Measurements from ENCODE around the gene GSG1L.

The GSG1L gene

DNA sequence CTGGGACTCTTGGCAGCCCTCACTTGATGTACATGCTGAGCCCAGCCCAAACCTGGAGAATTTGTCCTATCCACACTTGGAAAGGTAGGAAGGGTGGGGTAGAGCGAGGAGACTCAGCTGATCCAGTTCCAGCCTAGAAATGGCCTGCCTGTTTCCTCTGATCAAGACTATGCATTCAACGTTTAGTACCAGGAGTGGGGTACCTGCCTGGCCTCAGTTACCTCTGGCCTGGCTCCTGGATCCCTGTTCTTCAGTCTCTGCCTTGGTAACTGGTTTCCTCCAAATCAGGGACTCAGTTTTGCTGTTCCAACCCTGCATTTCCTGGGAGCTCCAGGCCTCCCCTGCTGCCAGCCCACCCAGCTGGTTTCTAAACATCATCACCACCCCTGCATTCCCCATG is 233.5 kb downstream of the GSG1L start:
- Histone ChIP-seq H3K4me1 (ENCODE audit: low read depth, poor library complexity, severe bottlenecking) (no peaks in the 10 kb centered on the region), H3K4me2 (no peak overlapping the region), H3K27ac (no peak overlapping the region), H3K27me3 (ENCODE audit: insufficient read depth, low read depth) (no peaks in the 10 kb centered on the region; the same call in 1 of the 2 replicates), H3K9ac (no peak overlapping the region), H2AFZ (ENCODE audit: low read depth) (no peak overlapping the region), H3K79me2 (ENCODE audit: insufficient read depth, low read depth) (no peaks in the 10 kb centered on the region), H3K36me3 (ENCODE audit: insufficient read depth) (no peaks in the 10 kb centered on the region), H3K4me3 (IDR thresholded peaks at IDR 0.05; ENCODE audit: insufficient read depth, low read depth, low read length) (no peak overlapping the region), H4K20me1 (ENCODE audit: insufficient read depth) (no peaks in the 10 kb centered on the region)
- TF ChIP-seq, protein P1, sequence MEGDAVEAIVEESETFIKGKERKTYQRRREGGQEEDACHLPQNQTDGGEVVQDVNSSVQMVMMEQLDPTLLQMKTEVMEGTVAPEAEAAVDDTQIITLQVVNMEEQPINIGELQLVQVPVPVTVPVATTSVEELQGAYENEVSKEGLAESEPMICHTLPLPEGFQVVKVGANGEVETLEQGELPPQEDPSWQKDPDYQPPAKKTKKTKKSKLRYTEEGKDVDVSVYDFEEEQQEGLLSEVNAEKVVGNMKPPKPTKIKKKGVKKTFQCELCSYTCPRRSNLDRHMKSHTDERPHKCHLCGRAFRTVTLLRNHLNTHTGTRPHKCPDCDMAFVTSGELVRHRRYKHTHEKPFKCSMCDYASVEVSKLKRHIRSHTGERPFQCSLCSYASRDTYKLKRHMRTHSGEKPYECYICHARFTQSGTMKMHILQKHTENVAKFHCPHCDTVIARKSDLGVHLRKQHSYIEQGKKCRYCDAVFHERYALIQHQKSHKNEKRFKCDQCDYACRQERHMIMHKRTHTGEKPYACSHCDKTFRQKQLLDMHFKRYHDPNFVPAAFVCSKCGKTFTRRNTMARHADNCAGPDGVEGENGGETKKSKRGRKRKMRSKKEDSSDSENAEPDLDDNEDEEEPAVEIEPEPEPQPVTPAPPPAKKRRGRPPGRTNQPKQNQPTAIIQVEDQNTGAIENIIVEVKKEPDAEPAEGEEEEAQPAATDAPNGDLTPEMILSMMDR (conservative IDR thresholded peaks at IDR 0.05; ENCODE audit: low read depth, low read length), result no peak

DNA sequence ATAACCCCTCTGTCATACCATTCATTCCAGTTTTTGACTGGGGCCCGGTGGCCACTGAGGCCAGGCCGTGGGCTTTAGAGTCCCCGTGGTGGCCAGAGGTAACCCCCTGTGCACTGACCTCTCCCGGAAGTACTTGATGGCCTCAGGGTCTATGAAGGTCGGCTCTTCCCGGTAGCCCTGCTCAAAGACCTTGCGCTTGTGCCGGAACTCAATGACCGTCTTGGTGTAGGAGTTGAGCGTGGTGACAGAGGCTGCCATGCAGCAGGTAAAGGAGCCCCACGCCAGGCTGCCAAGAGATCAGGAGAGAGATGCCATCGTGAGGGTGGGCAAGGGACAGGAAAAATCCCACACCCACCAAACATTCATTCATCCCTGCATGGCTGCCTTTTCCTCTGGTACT is 234.8 kb downstream of the GSG1L start:
- Histone ChIP-seq H4K20me1 (ENCODE audit: insufficient read depth) (no peaks in the 10 kb centered on the region), H3K36me3 (ENCODE audit: insufficient read depth) (no peaks in the 10 kb centered on the region), H3K4me2 (no peak overlapping the region), H3K4me1 (ENCODE audit: low read depth, poor library complexity, severe bottlenecking) (no peaks in the 10 kb centered on the region), H3K9ac (no peak overlapping the region), H3K27me3 (ENCODE audit: insufficient read depth, low read depth) (no peaks in the 10 kb centered on the region; the same call in 1 of the 2 replicates), H3K4me3 (IDR thresholded peaks at IDR 0.05; ENCODE audit: insufficient read depth, low read depth, low read length) (no peak overlapping the region), H2AFZ (ENCODE audit: low read depth) (no peak overlapping the region), H3K27ac (no peak overlapping the region), H3K79me2 (ENCODE audit: insufficient read depth, low read depth) (no peaks in the 10 kb centered on the region)
- TF ChIP-seq, protein P1 (conservative IDR thresholded peaks at IDR 0.05; ENCODE audit: low read depth, low read length), result no peak

GRCh38 chr16:27827765-27828164 is 235.7 kb downstream of the GSG1L start:
- no peaks in the 10 kb centered on the region for H3K79me2 ChIP-seq (ENCODE audit: insufficient read depth, low read depth)

DNA sequence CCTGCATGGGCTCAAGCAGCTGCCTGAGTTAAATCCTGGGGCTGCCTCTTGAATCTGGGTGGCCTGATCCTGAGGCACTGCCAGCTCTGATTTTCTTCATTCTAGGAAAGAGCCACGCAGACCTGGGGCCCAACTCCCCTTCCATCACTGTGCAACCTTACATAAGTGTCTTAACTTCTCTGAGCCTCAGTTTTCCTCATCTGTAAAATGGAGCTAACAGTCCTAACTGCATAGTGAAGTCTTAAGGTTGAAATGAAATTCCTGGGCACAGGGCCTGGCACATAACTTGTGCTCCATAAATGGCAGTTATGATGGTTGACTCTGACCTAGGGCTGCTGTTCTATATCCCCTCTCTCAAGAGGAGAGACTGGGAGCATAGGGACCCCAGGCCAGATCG is 236.6 kb downstream of the GSG1L start:
- no peaks in the 10 kb centered on the region; the same call in 1 of the 2 replicates for H3K27me3 ChIP-seq (ENCODE audit: insufficient read depth, low read depth)
- no peak overlapping the region for H2AFZ ChIP-seq (ENCODE audit: low read depth)
- H3K9ac ChIP-seq, result no peak overlapping the region
- no peak overlapping the region for H3K4me3 ChIP-seq (IDR thresholded peaks at IDR 0.05; ENCODE audit: insufficient read depth, low read depth, low read length)
- H3K36me3 ChIP-seq (ENCODE audit: insufficient read depth), result no peaks in the 10 kb centered on the region
- H3K4me1 ChIP-seq (ENCODE audit: low read depth, poor library complexity, severe bottlenecking), result no peaks in the 10 kb centered on the region
- no peaks in the 10 kb centered on the region for H4K20me1 ChIP-seq (ENCODE audit: insufficient read depth)
- H3K27ac ChIP-seq, result no peak overlapping the region
- no peaks in the 10 kb centered on the region for H3K79me2 ChIP-seq (ENCODE audit: insufficient read depth, low read depth)
- TF ChIP-seq, protein P1 (conservative IDR thresholded peaks at IDR 0.05; ENCODE audit: low read depth, low read length), result no peak
- H3K4me2 ChIP-seq, result no peak overlapping the region

More at GRCh38 chr16:27827765-27828164, 235.7 kb downstream of the GSG1L start:
- TF ChIP-seq, protein P1 (conservative IDR thresholded peaks at IDR 0.05; ENCODE audit: low read depth, low read length), result no peak
- no peak overlapping the region for H3K4me2 ChIP-seq
- H3K27me3 ChIP-seq (ENCODE audit: insufficient read depth, low read depth), result no peaks in the 10 kb centered on the region; the same call in 1 of the 2 replicates
- H3K27ac ChIP-seq, result no peak overlapping the region
- no peak overlapping the region for H3K4me3 ChIP-seq (IDR thresholded peaks at IDR 0.05; ENCODE audit: insufficient read depth, low read depth, low read length)
- H3K9ac ChIP-seq, result no peak overlapping the region
- no peaks in the 10 kb centered on the region for H3K4me1 ChIP-seq (ENCODE audit: low read depth, poor library complexity, severe bottlenecking)
- no peaks in the 10 kb centered on the region for H3K36me3 ChIP-seq (ENCODE audit: insufficient read depth)
- H2AFZ ChIP-seq (ENCODE audit: low read depth), result no peak overlapping the region
- H4K20me1 ChIP-seq (ENCODE audit: insufficient read depth), result no peaks in the 10 kb centered on the region
